H1 (cell line): Measurements from ENCODE around the gene SIN3B. TPM values are rescaled to one million over a fixed set of nuclear protein-coding genes. Genes with fewer than 3 reads are reported as not detected.

Experiments used
- CTCF ChIA-PET: fragments of 300-600 bp; sonication (Branson Sonifier 250); formaldehyde crosslinking; loops from one replicate; lab custom pipeline; 2021; ENCODE audit not compliant: partially characterized antibody; lab: Charles Lee
- POLR2A ChIA-PET: fragments of 300-600 bp; sonication (Branson Sonifier 250); formaldehyde crosslinking; loops from one replicate; lab custom pipeline; 2021; ENCODE audit warnings: inconsistent platforms; ENCODE audit not compliant: partially characterized antibody; lab: Charles Lee
- DNase-seq, 2 experiments: peaks; one replicate each; pipeline versions ENCODE4 v3.0.0 to v3.0.0-alpha.2; 2010 to 2022; ENCODE audit warnings: low spot score in 2 of 2, low read depth in 1 of 2, mixed read lengths in 1 of 2
- FAIRE-seq: peaks from 2 replicates; lab custom pipeline; 2011; peaks lifted over from hg19 to GRCh38; lab: Jason Lieb, UNC
- H2AFZ ChIP-seq: 2 replicates; pipeline ENCODE4 v1.8.1; 2012; ENCODE audit warnings: low read length, inconsistent platforms
- H2AK5ac ChIP-seq: 2 replicates; pipeline ENCODE4 v1.6.1; 2013; ENCODE audit warnings: low read depth, low read length
- H2BK120ac ChIP-seq: replicated peaks from 2 replicates; pipeline ENCODE3; 2013; ENCODE audit warnings: low read depth, low read length, inconsistent platforms
- H2BK12ac ChIP-seq: 2 replicates; pipeline ENCODE4 v1.6.1; 2013; ENCODE audit warnings: low read depth, low read length
- H2BK15ac ChIP-seq: 2 replicates; pipeline ENCODE4 v1.6.1; 2013; ENCODE audit warnings: low read length
- H2BK20ac ChIP-seq: 2 replicates; pipeline ENCODE4 v1.6.1; 2013; ENCODE audit warnings: low read length
- H2BK5ac ChIP-seq: 2 replicates; pipeline ENCODE4 v1.6.1; 2013; ENCODE audit warnings: low read depth, low read length
- H3K14ac ChIP-seq: 2 replicates; pipeline ENCODE4 v1.6.1; 2013; ENCODE audit warnings: inconsistent platforms; ENCODE audit not compliant: insufficient read length
- H3K18ac ChIP-seq: 2 replicates; pipeline ENCODE4 v1.6.1; 2013; ENCODE audit warnings: low read length; ENCODE audit errors: extremely low read depth
- H3K23ac ChIP-seq: 2 replicates; pipeline ENCODE4 v1.6.1; 2013; ENCODE audit warnings: inconsistent platforms; ENCODE audit not compliant: insufficient read length
- H3K23me2 ChIP-seq: 2 replicates; pipeline ENCODE4 v1.6.1; 2013; ENCODE audit warnings: low read depth, low read length
- H3K27ac ChIP-seq: 2 replicates; pipeline ENCODE4 v1.6.1; 2011; ENCODE audit warnings: low read depth, low read length, inconsistent platforms
- H3K27me3 ChIP-seq, 4 experiments: replicated peaks in 1 of 4; 1 replicate in 1 of 4; 2 replicates in 3 of 4; pipeline versions ENCODE4 v1.6.1 to v1.8.1; 2011 to 2013; ENCODE audit warnings: low read length in 3 of 4, mild to moderate bottlenecking in 3 of 4, inconsistent platforms in 2 of 4, mixed read lengths in 2 of 4, moderate library complexity in 1 of 4; ENCODE audit not compliant: control insufficient read depth in 3 of 4, insufficient read depth in 3 of 4; ENCODE audit errors: extremely low read depth in 1 of 4
- H3K36me3 ChIP-seq, 4 experiments: 2 replicates each; pipeline versions ENCODE4 v1.6.1 to v1.8.1; 2011 to 2013; ENCODE audit warnings: mild to moderate bottlenecking in 4 of 4, low read length in 3 of 4, moderate library complexity in 2 of 4, control low read depth in 1 of 4, inconsistent platforms in 1 of 4; ENCODE audit not compliant: insufficient read depth in 4 of 4, control insufficient read depth in 2 of 4
- H3K4ac ChIP-seq: replicated peaks from 2 replicates; pipeline ENCODE3; 2013; ENCODE audit warnings: low read length, low read depth, mixed read lengths, inconsistent platforms; ENCODE audit not compliant: insufficient read length
- H3K4me1 ChIP-seq, 4 experiments: replicated peaks in 1 of 4; 1 replicate in 1 of 4; 2 replicates in 3 of 4; pipeline versions ENCODE4 v1.6.1 to v1.8.1; 2011 to 2013; ENCODE audit warnings: low read length in 3 of 4, inconsistent platforms in 2 of 4, mixed read lengths in 1 of 4; ENCODE audit not compliant: insufficient read depth in 4 of 4, control insufficient read depth in 3 of 4
- H3K4me2 ChIP-seq, 2 experiments: 2 replicates each; pipeline versions ENCODE4 v1.6.1 to v1.8.1; 2011 to 2013; ENCODE audit warnings: low read depth in 2 of 2, low read length in 2 of 2, control low read depth in 1 of 2, inconsistent platforms in 1 of 2, mild to moderate bottlenecking in 1 of 2; ENCODE audit not compliant: insufficient read depth in 1 of 2
- H3K4me3 ChIP-seq, 4 experiments: fragments of 200-600, 300-600 bp in 1 of 4; sonication (generic), shearing (Covaris generic), sonication (Bioruptor Twin) in 1 of 4; 2 replicates each; pipeline versions ENCODE4 v1.5.1 to v1.8.1; 2011 to 2016; ENCODE audit warnings: low read length in 4 of 4, low read depth in 3 of 4, control low read depth in 2 of 4, inconsistent platforms in 2 of 4, mild to moderate bottlenecking in 2 of 4, mixed read lengths in 1 of 4, moderate library complexity in 1 of 4; ENCODE audit not compliant: insufficient read depth in 2 of 4; ENCODE audit errors: extremely low read depth in 1 of 4
- H3K56ac ChIP-seq: replicated peaks from 2 replicates; pipeline ENCODE3; 2013; ENCODE audit warnings: low read depth, mild to moderate bottlenecking, mixed read lengths, low read length, inconsistent platforms; ENCODE audit not compliant: insufficient read length
- H3K79me1 ChIP-seq: 2 replicates; pipeline ENCODE4 v1.6.1; 2013; ENCODE audit warnings: low read depth, low read length, control low read depth
- H3K79me2 ChIP-seq, 2 experiments: 2 replicates each; pipeline versions ENCODE4 v1.6.1 to v1.8.1; 2012 to 2013; ENCODE audit warnings: low read length in 2 of 2, mild to moderate bottlenecking in 2 of 2, inconsistent platforms in 1 of 2; ENCODE audit not compliant: insufficient read depth in 2 of 2, control insufficient read depth in 1 of 2
- H3K9ac ChIP-seq, 4 experiments: replicated peaks in 1 of 4; 1 replicate in 1 of 4; 2 replicates in 3 of 4; pipeline versions ENCODE4 v1.6.1 to v1.8.1; 2011 to 2013; ENCODE audit warnings: low read depth in 3 of 4, low read length in 3 of 4, control low read depth in 2 of 4, mild to moderate bottlenecking in 2 of 4, moderate library complexity in 2 of 4, inconsistent platforms in 1 of 4; ENCODE audit errors: extremely low read depth in 1 of 4
- H3K9me3 ChIP-seq, 2 experiments: 2 replicates each; pipeline versions ENCODE4 v1.6.1 to v1.8.1; 2012 to 2013; ENCODE audit warnings: mild to moderate bottlenecking in 2 of 2, moderate library complexity in 2 of 2, control low read depth in 1 of 2, inconsistent platforms in 1 of 2, low read depth in 1 of 2, low read length in 1 of 2, mixed read lengths in 1 of 2; ENCODE audit not compliant: insufficient read depth in 2 of 2
- H4K20me1 ChIP-seq, 2 experiments: replicated peaks in 1 of 2; 2 replicates each; pipeline versions ENCODE3 to v1.8.1; 2011 to 2013; ENCODE audit warnings: inconsistent platforms in 2 of 2, low read length in 2 of 2, mild to moderate bottlenecking in 1 of 2; ENCODE audit not compliant: insufficient read depth in 2 of 2, control insufficient read depth in 1 of 2
- H4K5ac ChIP-seq: 2 replicates; pipeline ENCODE4 v1.6.1; 2013; ENCODE audit warnings: low read length, low read depth, mixed read lengths, inconsistent platforms; ENCODE audit not compliant: insufficient read length
- H4K8ac ChIP-seq: 2 replicates; pipeline ENCODE4 v1.8.0; 2013; ENCODE audit warnings: mild to moderate bottlenecking, moderate library complexity, low read length, inconsistent platforms; ENCODE audit not compliant: insufficient read depth; ENCODE audit errors: extremely low read depth
- H4K91ac ChIP-seq: replicated peaks from 2 replicates; pipeline ENCODE3; 2013; ENCODE audit warnings: low read length, mixed read lengths, inconsistent platforms; ENCODE audit not compliant: insufficient read length
- EGR1 ChIP-seq: IDR thresholded peaks from 2 replicates; pipeline ENCODE4 v1.6.1; 2011; ENCODE audit warnings: low read depth, low read length, borderline replicate concordance
- POLR2A ChIP-seq, 2 experiments: IDR thresholded peaks; 1 replicate in 1 of 2; 2 replicates in 1 of 2; pipeline ENCODE4 v1.6.1; 2011; ENCODE audit warnings: low read depth in 2 of 2, low read length in 2 of 2, mild to moderate bottlenecking in 2 of 2; ENCODE audit errors: control extremely low read depth in 1 of 2
- SP1 ChIP-seq: IDR thresholded peaks from 2 replicates; pipeline ENCODE4 v1.6.1; 2011; ENCODE audit warnings: low read depth, low read length
- WGBS, 2 experiments: shearing (Covaris generic) in 1 of 2; methylation state at CpG; one replicate each; pipeline versions ENCODE4 v1.1.6 to v1.1.7; 2013 to 2015; ENCODE audit warnings: low lambda C conversion rate in 2 of 2, mixed read lengths in 2 of 2, inconsistent platforms in 1 of 2, low coverage in 1 of 2, missing lambda C conversion rate in 1 of 2; ENCODE audit not compliant: insufficient replicate concordance in 2 of 2, insufficient coverage in 1 of 2, insufficient read length in 1 of 2; ENCODE audit errors: extremely low coverage in 1 of 2, missing lambda C conversion rate in 1 of 2; 5-methylcytosine and 5-hydroxymethylcytosine counted together
- polyA plus RNA-seq, 7 experiments: library from polyadenylated mRNA; depleted of rRNA in 3 of 7; stranded (reverse) in 5 of 7; unstranded in 2 of 7; fragments of >200 nt in 5 of 7; fragments of 200-250 nt in 2 of 7; gene quantifications; 1 replicate in 5 of 7; 2 replicates in 1 of 7; 4 replicates in 1 of 7; pipeline versions ENCODE4 v1.2.1 to v1.2.3, GENCODE V29; 2011 to 2013; ENCODE audit warnings: missing spikeins in 2 of 7, mixed read lengths in 2 of 7
- total RNA-seq: library from RNA; stranded (reverse); fragmentation: NEBNext Ultra II Directional; extraction: Animal tissue kit (Norgen Biotek cat#: 25700); gene quantifications from 2 replicates; pipeline ENCODE4 v1.2.1, GENCODE V29; 2021

The SIN3B gene
- total and polyA plus RNA-seq, 2 of the 8 experiments (the other 6 are each of a cell fraction or from before 2014, with no cell fraction given), result 29.5 to 71.1 TPM

DNA sequence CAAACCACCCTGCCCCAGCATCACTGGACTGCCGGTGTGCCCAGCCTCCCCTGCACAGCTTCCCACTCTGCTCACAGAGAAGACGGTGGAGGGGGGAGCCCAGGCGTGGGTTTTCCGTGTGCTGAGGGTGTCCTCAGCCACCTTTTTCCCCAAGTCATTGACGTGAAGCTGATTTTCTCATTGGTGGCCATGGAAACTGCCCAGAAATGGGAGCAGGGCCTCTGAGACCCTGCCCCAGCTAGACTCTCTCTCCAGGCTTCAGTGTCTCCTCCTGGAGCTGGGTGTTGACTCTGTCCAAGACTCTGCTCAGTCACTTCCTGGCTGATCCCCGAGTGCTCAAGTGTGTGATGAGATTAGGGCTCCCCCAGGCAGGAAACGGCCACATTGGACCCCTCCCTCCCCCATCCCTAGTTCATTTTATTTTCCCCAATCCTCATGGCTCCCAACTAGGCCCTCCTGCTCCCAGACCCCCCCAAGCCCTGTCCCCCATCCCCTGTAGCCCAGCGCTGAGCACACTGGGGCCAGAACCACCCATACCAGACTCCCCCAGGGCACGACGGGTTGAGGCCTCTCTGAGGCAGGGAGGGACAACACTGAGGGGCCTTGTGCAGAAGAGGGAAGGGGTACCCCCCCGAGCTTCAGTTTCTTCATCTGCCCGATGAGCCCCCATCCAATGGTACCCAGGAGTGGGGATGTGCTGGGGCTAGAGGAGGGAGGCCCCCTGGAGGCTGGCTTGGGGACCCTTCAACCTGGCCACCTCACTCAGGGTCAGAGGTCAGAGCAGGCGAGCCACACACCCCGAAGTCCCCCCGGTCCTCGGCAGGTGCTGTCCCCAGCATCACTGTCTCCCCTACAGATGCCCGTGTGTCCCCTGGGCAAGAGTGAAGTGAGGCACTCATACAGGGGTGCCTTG lies 58.4 kb downstream of the SIN3B start:
- Histone ChIP-seq H2BK120ac (no peak overlapping the region), H3K27me3 (no peaks in the 10 kb centered on the region), H3K9ac (no peak overlapping the region), H3K23me2 (no peaks in the 10 kb centered on the region), H3K4me3 (no peak overlapping the region), H2BK12ac (no peak overlapping the region), H3K23ac (no peak overlapping the region), H3K79me1 (no peaks in the 10 kb centered on the region), H3K4ac (no peak overlapping the region), H2BK20ac (no peak overlapping the region), H3K36me3 (no peaks in the 10 kb centered on the region), H3K18ac (no peak overlapping the region), H2BK15ac (no peak overlapping the region), H2AFZ (no peak overlapping the region), H3K4me1 (no peaks in the 10 kb centered on the region; a peak in 1 of 7 replicates), H3K27ac (no peak overlapping the region; the same call in 1 of the 2 replicates), H3K56ac (no peak overlapping the region), H3K4me2 (no peak overlapping the region), H4K8ac (peak overlapping the region; percentile 68; the same call in 1 of the 2 replicates), H4K20me1 (no peaks in the 10 kb centered on the region), H4K5ac (no peak overlapping the region), H2BK5ac (no peak overlapping the region), H3K79me2 (no peaks in the 10 kb centered on the region), H3K9me3 (peaks cover 0 to 9% of the 10 kb centered on the region in 2 experiments; a peak in 1 of 4 replicates), H4K91ac (no peak overlapping the region), H2AK5ac (no peak overlapping the region), H3K14ac (no peak overlapping the region)
- no peak for FAIRE-seq
- WGBS, 2 experiments, result 90% methylated on average over 15 of the region's 17 CpGs; no CpG with 5 or more reads in 1 of the 2 experiments
- no peak for DNase-seq
- no peak for TF ChIP-seq SP1
- TF ChIP-seq POLR2A (IDR thresholded peaks at IDR 0.05; ENCODE audit: control extremely low read depth in 1 of 2, low read depth in 2 of 2, low read length in 2 of 2), result no peak
- no peak for TF ChIP-seq EGR1
- ChIA-PET POLR2A (no interaction called here), CTCF (interaction anchor here (0.6 kb wide), 2 partner anchors 13 to 172 kb away, joined by 3 read pairs; no protein-coding TSS in a partner anchor)
